Transverse colon (tissue), 4 donors: ENCODE results near the gene USP34. TPM values are rescaled to one million over a fixed set of nuclear protein-coding genes. Genes with fewer than 3 reads are reported as not detected.
"Not testable (repeated sequence)": the region's sequence is repeated elsewhere in the genome, so short reads cannot be mapped to it uniquely, and the experiment has no call there.

ENCODE experiments used
- DNase-seq: peaks from one replicate; pipeline ENCODE4 v3.0.0-alpha.2; 2019
- H3K27ac ChIP-seq, 4 donors: fragments of 200-600 bp; sonication (generic); 2 replicates each; pipeline ENCODE4 v1.5.1; 2016 to 2018; ENCODE audit warnings: inconsistent platforms in 4 of 4
- H3K27me3 ChIP-seq: fragments of 200-600 bp; sonication (generic); 2 replicates; pipeline ENCODE4 v1.5.1; 2017; ENCODE audit warnings: inconsistent platforms
- H3K36me3 ChIP-seq, 4 donors: fragments of 200-600 bp; sonication (generic); 2 replicates each; pipeline ENCODE4 v1.5.1; 2017 to 2019; ENCODE audit warnings: inconsistent platforms in 4 of 4
- H3K4me1 ChIP-seq, 4 donors: fragments of 200-600 bp; sonication (generic); 2 replicates each; pipeline ENCODE4 v1.5.1; 2017 to 2020; ENCODE audit warnings: inconsistent platforms in 4 of 4
- H3K4me3 ChIP-seq, 4 donors: fragments of 200-600 bp; sonication (generic); 1 replicate in 1 of 4; 2 replicates in 3 of 4; pipeline versions ENCODE4 v1.5.1 to v1.6.1; 2017 to 2019; ENCODE audit warnings: inconsistent platforms in 4 of 4
- H3K9me3 ChIP-seq, 2 donors: fragments of 200-600 bp; sonication (generic); 2 replicates each; pipeline ENCODE4 v1.5.1; 2017 to 2019; ENCODE audit warnings: inconsistent platforms in 2 of 2
- CTCF ChIP-seq, 5 experiments: fragments of 200-600 bp in 3 of 5; fragments of 450-650 bp in 2 of 5; sonication (generic) in 3 of 5; IDR thresholded peaks; 1 replicate in 2 of 5; 2 replicates in 3 of 5; pipeline ENCODE4 v1.5.1; 2016 to 2017; ENCODE audit warnings: antibody characterized with exemption in 5 of 5, inconsistent platforms in 3 of 5, mild to moderate bottlenecking in 2 of 5, moderate library complexity in 1 of 5
- EP300 ChIP-seq: sonication (generic); formaldehyde crosslinking; IDR thresholded peaks from one replicate; pipeline ENCODE4 v1.6.1; 2017; ENCODE audit warnings: antibody characterized with exemption, low read depth
- POLR2A ChIP-seq: fragments of 450-650 bp; IDR thresholded peaks from one replicate; pipeline ENCODE4 v1.6.1; 2016; ENCODE audit warnings: antibody characterized with exemption, mild to moderate bottlenecking, moderate library complexity
- POLR2AphosphoS5 ChIP-seq, 3 donors: sonication (generic); formaldehyde crosslinking; IDR thresholded peaks; one replicate each; pipeline ENCODE4 v1.6.1; 2016; ENCODE audit warnings: antibody characterized with exemption in 3 of 3
- WGBS, 2 donors: methylation state at CpG; one replicate each; pipeline ENCODE4 v1.1.5; 2018; ENCODE audit warnings: low coverage in 1 of 2; 5-methylcytosine and 5-hydroxymethylcytosine counted together
- in situ Hi-C, 4 donors: fragments of 200-750 bp; cut with MboI; loops; one replicate each; pipeline versions ENCODE4 v1.15.0 to v1.15.1; 2017; ENCODE audit warnings: low sequenced_read_pairs in 3 of 4, low pct_ligation_motif_present in 1 of 4, low pct_unique_long_range_greater_than_20kb in 1 of 4
- intact Hi-C: fragments of 100-400 bp; cut with DNase I; formaldehyde crosslinking; loops from one replicate; pipeline ENCODE4 v1.15.1; 2023; ENCODE audit warnings: low total_unique reads
- total RNA-seq, 4 donors: library from RNA; depleted of rRNA; stranded (reverse); fragments of >200 nt; gene quantifications; one replicate each; pipeline ENCODE4 v1.1.0, GENCODE V29; 2016

USP34 gene
- total RNA-seq, 4 donors from 2014 or later: 103 to 181 (median 115) TPM

- in situ Hi-C loops: no loop called here
- intact Hi-C loops: no loop called here
- peaks cover 0 to 10% (median 2%) of the 10 kb centered on the region in 4 donors for H3K36me3 ChIP-seq
- H3K9me3 ChIP-seq: no peaks in the 10 kb centered on the region
- no peak overlapping the region for H3K27ac ChIP-seq
- TF ChIP-seq EP300: no peak
- no peak for TF ChIP-seq POLR2AphosphoS5 (IDR thresholded peaks at IDR 0.05)
- TF ChIP-seq POLR2A: no peak
- TF ChIP-seq CTCF (IDR thresholded peaks at IDR 0.05): no peak
- no peaks in the 10 kb centered on the region for H3K4me1 ChIP-seq
- H3K4me3 ChIP-seq: no peak overlapping the region
- no peaks in the 10 kb centered on the region for H3K27me3 ChIP-seq
- 93% methylated on average over 12 of the region's 12 CpGs; no CpG with 5 or more reads in 1 of the 2 donors for WGBS, 2 donors
- DNase-seq: no peak
Measured at GRCh38 chr2:61398413-61398812, 72.5 kb downstream of the USP34 start.

- intact Hi-C loops (no loop called here), in situ Hi-C loops (no loop called here)
- H3K27me3 ChIP-seq: no peaks in the 10 kb centered on the region
- no peak for DNase-seq
- H3K4me3 ChIP-seq: no peak overlapping the region
- WGBS, 2 donors: 92 to 97% methylated on average over 4 of the region's 4 CpGs
- H3K27ac ChIP-seq: no peak overlapping the region
- TF ChIP-seq EP300: no peak
- TF ChIP-seq POLR2AphosphoS5 (IDR thresholded peaks at IDR 0.05): no peak
- peak in 1 of 5 experiments; percentile 21 for TF ChIP-seq CTCF (IDR thresholded peaks at IDR 0.05)
- TF ChIP-seq POLR2A: no peak
- H3K36me3 ChIP-seq: peaks cover 0 to 17% (median 6%) of the 10 kb centered on the region in 4 donors
- no peaks in the 10 kb centered on the region for H3K4me1 ChIP-seq
- H3K9me3 ChIP-seq: no peaks in the 10 kb centered on the region
Measured at GRCh38 chr2:61396005-61396404, 74.9 kb downstream of the USP34 start.

- H3K4me1 ChIP-seq, DNase-seq, intact Hi-C loops, H3K27me3 ChIP-seq, H3K27ac ChIP-seq, in situ Hi-C loops, H3K9me3 ChIP-seq, H3K4me3 ChIP-seq: not testable (repeated sequence)
- 96 to 98% methylated on average over 7 of the region's 7 CpGs for WGBS, 2 donors
- peaks cover 0 to 14% (median 1%) of the 10 kb centered on the region in 4 donors for H3K36me3 ChIP-seq
Measured at GRCh38 chr2:61387588-61387987, 83.3 kb downstream of the USP34 start.

- H3K4me3 ChIP-seq, DNase-seq, H3K27ac ChIP-seq, H3K27me3 ChIP-seq, in situ Hi-C loops, intact Hi-C loops, H3K4me1 ChIP-seq, H3K9me3 ChIP-seq: not testable (repeated sequence)
- H3K36me3 ChIP-seq: peaks cover 0 to 49% (median 14%) of the 10 kb centered on the region in 4 donors
- 97 to 100% methylated on average over 2 to 4 of the region's 4 CpGs for WGBS, 2 donors
Measured at GRCh38 chr2:61380882-61381197, 90.0 kb downstream of the USP34 start.

- Histone ChIP-seq H3K27me3 (no peaks in the 10 kb centered on the region), H3K4me3 (no peak overlapping the region), H3K27ac (no peak overlapping the region), H3K4me1 (no peaks in the 10 kb centered on the region), H3K9me3 (no peaks in the 10 kb centered on the region), H3K36me3 (peaks cover 0 to 53% (median 14%) of the 10 kb centered on the region in 4 donors)
- no peak for DNase-seq
- in situ Hi-C loops (no loop called here), intact Hi-C loops (no loop called here)
- TF ChIP-seq POLR2A (no peak), EP300 (no peak), POLR2AphosphoS5 (IDR thresholded peaks at IDR 0.05) (no peak), CTCF (IDR thresholded peaks at IDR 0.05) (no peak)
- 93% methylated on average over 4 of the region's 4 CpGs for WGBS, 2 donors
Measured at GRCh38 chr2:61380056-61380881, 90.6 kb downstream of the USP34 start.
